ENCODE data around the gene SLC6A17.
A peak's percentile ranks its signal among the peaks of the same experiment; 100 is the strongest.

SLC6A17 gene

DNA sequence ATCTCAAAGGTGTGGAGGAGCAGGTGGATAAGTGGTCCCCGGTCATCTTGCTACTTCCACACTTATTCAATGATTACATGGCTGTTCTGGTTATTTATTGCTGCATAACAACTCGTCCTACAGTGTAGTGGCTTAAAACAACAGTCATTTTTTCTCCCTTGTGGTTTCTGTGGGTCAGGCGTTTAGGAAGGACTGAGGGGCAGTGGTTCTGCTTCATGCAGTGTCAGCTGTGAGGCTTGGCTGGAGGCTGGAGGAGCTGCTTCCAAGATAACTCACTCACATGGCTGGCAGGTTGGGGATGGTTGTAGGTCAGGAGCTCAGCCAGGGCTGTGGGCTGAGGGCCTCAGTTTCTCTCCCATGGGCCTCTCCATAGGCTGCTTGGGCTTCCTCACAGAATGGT is 5.9 kb upstream of the SLC6A17 start:
- Histone ChIP-seq H3K4me2 (ENCODE audit: low read length) (no peak overlapping the region), H3K18ac (ENCODE audit: low read length) (no peak overlapping the region), H3K36me3 (ENCODE audit: control insufficient read depth in 1 of 2, insufficient read depth in 2 of 2, low read length in 2 of 2) (no peaks in the 10 kb centered on the region), H3K79me1 (ENCODE audit: low read length) (no peaks in the 10 kb centered on the region), H3K4me1 (ENCODE audit: control insufficient read depth in 1 of 2, insufficient read depth in 2 of 2, low read length in 2 of 2) (no peaks in the 10 kb centered on the region), H4K12ac (ENCODE audit: low read depth, low read length) (no peak overlapping the region), H4K8ac (ENCODE audit: low read depth, low read length) (no peak overlapping the region), H3K9me3 (ENCODE audit: insufficient read depth, low read depth, low read length) (peaks cover 2% of the 10 kb centered on the region), H3K27ac (ENCODE audit: low read depth, low read length) (no peak overlapping the region), H2BK5ac (ENCODE audit: low read depth, low read length, poor library complexity) (no peak overlapping the region), H3K4ac (ENCODE audit: low read depth, low read length) (no peak overlapping the region), H4K91ac (ENCODE audit: low read depth, low read length) (no peak overlapping the region), H2BK120ac (ENCODE audit: insufficient read depth, low read length, poor library complexity) (no peak overlapping the region), H2BK12ac (ENCODE audit: low read length) (no peak overlapping the region), H3K4me3 (ENCODE audit: low read depth, low read length) (no peak overlapping the region), H3K23ac (ENCODE audit: low read length) (no peak overlapping the region), H3K79me2 (ENCODE audit: control insufficient read depth, insufficient read depth, low read length, poor library complexity) (no peaks in the 10 kb centered on the region), H2AFZ (ENCODE audit: insufficient read depth, low read length, poor library complexity) (no peak overlapping the region), H3K14ac (ENCODE audit: low read length) (no peak overlapping the region), H3K9ac (ENCODE audit: low read length) (no peak overlapping the region), H3K27me3 (ENCODE audit: insufficient read depth, low read length) (peaks cover 13% of the 10 kb centered on the region), H2AK5ac (ENCODE audit: low read length) (no peak overlapping the region)
- no peak for DNase-seq
- no CpG with 5 or more reads among the region's 3 CpGs for WGBS (ENCODE audit: extremely low coverage, insufficient coverage, insufficient read length)

GRCh38 chr1:110148961-110149360 is 1.3 kb upstream of the SLC6A17 start:
- no peak overlapping the region for H2AK5ac ChIP-seq (ENCODE audit: low read length)
- H3K27me3 ChIP-seq (ENCODE audit: insufficient read depth, low read length): peaks cover 39% of the 10 kb centered on the region
- WGBS (ENCODE audit: extremely low coverage, insufficient coverage, insufficient read length): no CpG with 5 or more reads among the region's 4 CpGs

DNA sequence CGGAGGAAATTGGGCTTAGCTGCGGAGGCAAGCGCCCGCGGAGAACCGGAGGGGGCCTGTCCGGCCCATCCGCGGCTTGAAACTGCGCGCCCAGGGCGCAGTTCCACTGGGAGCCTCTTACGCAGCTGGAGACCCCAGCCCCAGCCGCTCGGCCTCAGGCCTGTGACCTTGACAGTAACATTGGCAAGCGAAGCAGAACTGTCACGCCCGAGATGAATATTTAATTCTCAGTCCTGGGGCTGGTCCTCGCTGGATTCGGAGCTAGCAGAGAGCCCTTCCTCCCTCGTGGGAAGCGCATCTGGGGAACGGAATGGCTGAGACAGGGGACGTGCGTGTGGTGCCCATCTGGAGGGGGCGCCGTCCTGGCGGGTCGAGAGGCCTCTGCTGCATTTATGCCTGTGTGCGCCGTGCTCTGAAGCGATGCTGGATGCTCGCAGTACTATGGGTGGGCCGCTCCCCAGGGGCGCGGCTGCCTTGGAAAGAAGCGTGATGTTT is 928 bp downstream of the SLC6A17 start:
- H3K27ac ChIP-seq (ENCODE audit: low read depth, low read length): no peak overlapping the region
- no peak overlapping the region for H3K14ac ChIP-seq (ENCODE audit: low read length)
- H3K79me2 ChIP-seq (ENCODE audit: control insufficient read depth, insufficient read depth, low read length, poor library complexity): no peaks in the 10 kb centered on the region
- H3K9me3 ChIP-seq (ENCODE audit: insufficient read depth, low read depth, low read length): peaks cover 6% of the 10 kb centered on the region
- no peak overlapping the region for H3K18ac ChIP-seq (ENCODE audit: low read length)
- no peak overlapping the region for H4K12ac ChIP-seq (ENCODE audit: low read depth, low read length)
- no peak overlapping the region for H3K9ac ChIP-seq (ENCODE audit: low read length)
- H2BK120ac ChIP-seq (ENCODE audit: insufficient read depth, low read length, poor library complexity): no peak overlapping the region
- DNase-seq: no peak
- no peak overlapping the region for H2BK5ac ChIP-seq (ENCODE audit: low read depth, low read length, poor library complexity)
- H3K4me3 ChIP-seq (ENCODE audit: low read depth, low read length): no peak overlapping the region
- peaks cover 8% of the 10 kb centered on the region in 2 experiments for H3K4me1 ChIP-seq (ENCODE audit: control insufficient read depth in 1 of 2, insufficient read depth in 2 of 2, low read length in 2 of 2)
- no CpG with 5 or more reads among the region's 37 CpGs for WGBS (ENCODE audit: extremely low coverage, insufficient coverage, insufficient read length)
- H3K4me2 ChIP-seq (ENCODE audit: low read length): peak overlapping the region; percentile 81
- H2AK5ac ChIP-seq (ENCODE audit: low read length): no peak overlapping the region
- H4K8ac ChIP-seq (ENCODE audit: low read depth, low read length): no peak overlapping the region
- H3K23ac ChIP-seq (ENCODE audit: low read length): no peak overlapping the region
- peaks cover 39% of the 10 kb centered on the region for H3K27me3 ChIP-seq (ENCODE audit: insufficient read depth, low read length)
- no peak overlapping the region for H4K91ac ChIP-seq (ENCODE audit: low read depth, low read length)
- H2AFZ ChIP-seq (ENCODE audit: insufficient read depth, low read length, poor library complexity): no peak overlapping the region
- no peak overlapping the region for H3K4ac ChIP-seq (ENCODE audit: low read depth, low read length)
- H3K79me1 ChIP-seq (ENCODE audit: low read length): no peaks in the 10 kb centered on the region
- H2BK12ac ChIP-seq (ENCODE audit: low read length): no peak overlapping the region
- no peaks in the 10 kb centered on the region for H3K36me3 ChIP-seq (ENCODE audit: control insufficient read depth in 1 of 2, insufficient read depth in 2 of 2, low read length in 2 of 2)

More at GRCh38 chr1:110148961-110149360, 1.3 kb upstream of the SLC6A17 start:
- no peak overlapping the region for H3K18ac ChIP-seq (ENCODE audit: low read length)
- no peak overlapping the region for H3K9ac ChIP-seq (ENCODE audit: low read length)
- no peak overlapping the region for H2AFZ ChIP-seq (ENCODE audit: insufficient read depth, low read length, poor library complexity)
- H3K27ac ChIP-seq (ENCODE audit: low read depth, low read length): no peak overlapping the region
- H4K12ac ChIP-seq (ENCODE audit: low read depth, low read length): no peak overlapping the region
- H3K4me2 ChIP-seq (ENCODE audit: low read length): no peak overlapping the region
- H3K4me3 ChIP-seq (ENCODE audit: low read depth, low read length): no peak overlapping the region
- H2BK120ac ChIP-seq (ENCODE audit: insufficient read depth, low read length, poor library complexity): no peak overlapping the region
- H3K9me3 ChIP-seq (ENCODE audit: insufficient read depth, low read depth, low read length): peaks cover 4% of the 10 kb centered on the region
- H4K91ac ChIP-seq (ENCODE audit: low read depth, low read length): no peak overlapping the region
- H2BK5ac ChIP-seq (ENCODE audit: low read depth, low read length, poor library complexity): no peak overlapping the region
- no peak overlapping the region for H3K14ac ChIP-seq (ENCODE audit: low read length)
- H3K36me3 ChIP-seq (ENCODE audit: control insufficient read depth in 1 of 2, insufficient read depth in 2 of 2, low read length in 2 of 2): no peaks in the 10 kb centered on the region
- H3K79me1 ChIP-seq (ENCODE audit: low read length): no peaks in the 10 kb centered on the region
- peak in 1 of 2 donors; percentile 43 for DNase-seq
- no peaks in the 10 kb centered on the region for H3K79me2 ChIP-seq (ENCODE audit: control insufficient read depth, insufficient read depth, low read length, poor library complexity)
- peaks cover 8% of the 10 kb centered on the region in 2 experiments for H3K4me1 ChIP-seq (ENCODE audit: control insufficient read depth in 1 of 2, insufficient read depth in 2 of 2, low read length in 2 of 2)
- no peak overlapping the region for H2BK12ac ChIP-seq (ENCODE audit: low read length)
- H3K4ac ChIP-seq (ENCODE audit: low read depth, low read length): no peak overlapping the region
- no peak overlapping the region for H4K8ac ChIP-seq (ENCODE audit: low read depth, low read length)
- H3K23ac ChIP-seq (ENCODE audit: low read length): no peak overlapping the region

- DNase-seq: no peak
- H2BK12ac ChIP-seq (ENCODE audit: low read length): no peak overlapping the region
- H3K18ac ChIP-seq (ENCODE audit: low read length): no peak overlapping the region
Measured at GRCh38 chr1:110152133-110152785, 2.0 kb downstream of the SLC6A17 start.

More at GRCh38 chr1:110152133-110152785, 2.0 kb downstream of the SLC6A17 start:
- Histone ChIP-seq H3K4me3 (ENCODE audit: low read depth, low read length) (no peak overlapping the region), H2AFZ (ENCODE audit: insufficient read depth, low read length, poor library complexity) (no peak overlapping the region), H3K36me3 (ENCODE audit: control insufficient read depth in 1 of 2, insufficient read depth in 2 of 2, low read length in 2 of 2) (no peaks in the 10 kb centered on the region), H3K27me3 (ENCODE audit: insufficient read depth, low read length) (peaks cover 37% of the 10 kb centered on the region), H3K14ac (ENCODE audit: low read length) (no peak overlapping the region), H3K23ac (ENCODE audit: low read length) (no peak overlapping the region), H3K79me2 (ENCODE audit: control insufficient read depth, insufficient read depth, low read length, poor library complexity) (no peaks in the 10 kb centered on the region), H4K8ac (ENCODE audit: low read depth, low read length) (no peak overlapping the region), H2BK5ac (ENCODE audit: low read depth, low read length, poor library complexity) (no peak overlapping the region), H3K79me1 (ENCODE audit: low read length) (no peaks in the 10 kb centered on the region), H2BK120ac (ENCODE audit: insufficient read depth, low read length, poor library complexity) (no peak overlapping the region), H3K9me3 (ENCODE audit: insufficient read depth, low read depth, low read length) (peaks cover 7% of the 10 kb centered on the region), H4K91ac (ENCODE audit: low read depth, low read length) (no peak overlapping the region), H3K4ac (ENCODE audit: low read depth, low read length) (no peak overlapping the region), H3K27ac (ENCODE audit: low read depth, low read length) (no peak overlapping the region), H4K12ac (ENCODE audit: low read depth, low read length) (no peak overlapping the region), H3K4me1 (ENCODE audit: control insufficient read depth in 1 of 2, insufficient read depth in 2 of 2, low read length in 2 of 2) (peaks cover 8% of the 10 kb centered on the region in 2 experiments), H2AK5ac (ENCODE audit: low read length) (no peak overlapping the region), H3K9ac (ENCODE audit: low read length) (no peak overlapping the region), H3K4me2 (ENCODE audit: low read length) (no peak overlapping the region)
- WGBS (ENCODE audit: extremely low coverage, insufficient coverage, insufficient read length): no CpG with 5 or more reads among the region's 8 CpGs

All from trophoblast cell (in vitro differentiated cells and primary cell).